ENCODE measurements around the gene CERS6.

Gene CERS6

GRCh38 chr2:168816369-168816768 lies 360.3 kb downstream of the CERS6 start:
- no peak for DNase-seq

DNA sequence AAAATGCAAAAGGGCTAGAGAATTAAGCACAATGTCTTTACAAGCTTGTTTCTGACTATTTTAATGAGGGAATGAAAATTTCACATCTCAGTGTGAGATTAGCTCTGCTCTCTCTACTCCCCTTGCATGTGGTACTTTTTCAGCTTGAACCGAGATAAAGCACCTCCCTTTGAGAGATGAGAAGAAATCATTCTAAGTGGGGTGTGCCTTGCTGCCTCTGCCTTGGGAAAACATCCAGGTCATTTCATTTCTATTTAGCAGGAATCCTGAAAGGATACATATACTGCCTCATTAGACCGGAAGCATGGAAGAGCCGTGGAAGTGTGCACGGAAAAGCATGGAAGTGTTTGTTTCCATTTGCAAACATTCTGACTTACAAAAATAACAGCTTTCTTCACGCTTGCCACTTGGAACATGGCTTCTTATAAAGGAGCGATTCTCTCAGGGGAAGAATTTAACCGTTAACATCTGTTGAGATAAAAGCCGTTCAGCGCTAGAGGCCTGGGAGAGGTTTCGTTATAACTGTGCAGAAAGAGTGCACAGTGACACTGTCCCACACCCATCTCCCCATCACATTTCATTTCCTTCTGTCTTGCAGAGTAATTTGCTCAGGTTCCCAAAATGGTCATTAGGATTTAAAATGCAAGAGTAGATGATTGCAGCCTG lies 363.1 kb downstream of the CERS6 start:
- no peak for DNase-seq

GRCh38 chr2:168819829-168820489 lies 363.9 kb downstream of the CERS6 start:
- no peak for DNase-seq

GRCh38 chr2:168821577-168821976 lies 365.5 kb downstream of the CERS6 start:
- DNase-seq, result no peak

- DNase-seq, result no peak
Measured at GRCh38 chr2:168821992-168822391, 365.9 kb downstream of the CERS6 start.

Data from DMS 273 treated with DMSO at 0.1 percent for 48 hours (cell line).